Body of pancreas (tissue), 4 donors: ENCODE data around the gene LYL1.

Source experiments
- POLR2A ChIP-seq, 3 donors: fragments of 450-650 bp; IDR thresholded peaks; one replicate each; pipeline ENCODE4 v1.6.1; 2016; ENCODE audit warnings: antibody characterized with exemption in 3 of 3, mild to moderate bottlenecking in 2 of 3
- TF ChIP-seq, protein P1 (sequence below), 7 experiments: fragments of 450-650 bp in 4 of 7; fragments of 200-600 bp in 3 of 7; sonication (generic) in 3 of 7; IDR thresholded peaks; one replicate each; pipeline ENCODE4 v1.5.1; 2016 to 2019; ENCODE audit warnings: antibody characterized with exemption in 7 of 7

DNA sequence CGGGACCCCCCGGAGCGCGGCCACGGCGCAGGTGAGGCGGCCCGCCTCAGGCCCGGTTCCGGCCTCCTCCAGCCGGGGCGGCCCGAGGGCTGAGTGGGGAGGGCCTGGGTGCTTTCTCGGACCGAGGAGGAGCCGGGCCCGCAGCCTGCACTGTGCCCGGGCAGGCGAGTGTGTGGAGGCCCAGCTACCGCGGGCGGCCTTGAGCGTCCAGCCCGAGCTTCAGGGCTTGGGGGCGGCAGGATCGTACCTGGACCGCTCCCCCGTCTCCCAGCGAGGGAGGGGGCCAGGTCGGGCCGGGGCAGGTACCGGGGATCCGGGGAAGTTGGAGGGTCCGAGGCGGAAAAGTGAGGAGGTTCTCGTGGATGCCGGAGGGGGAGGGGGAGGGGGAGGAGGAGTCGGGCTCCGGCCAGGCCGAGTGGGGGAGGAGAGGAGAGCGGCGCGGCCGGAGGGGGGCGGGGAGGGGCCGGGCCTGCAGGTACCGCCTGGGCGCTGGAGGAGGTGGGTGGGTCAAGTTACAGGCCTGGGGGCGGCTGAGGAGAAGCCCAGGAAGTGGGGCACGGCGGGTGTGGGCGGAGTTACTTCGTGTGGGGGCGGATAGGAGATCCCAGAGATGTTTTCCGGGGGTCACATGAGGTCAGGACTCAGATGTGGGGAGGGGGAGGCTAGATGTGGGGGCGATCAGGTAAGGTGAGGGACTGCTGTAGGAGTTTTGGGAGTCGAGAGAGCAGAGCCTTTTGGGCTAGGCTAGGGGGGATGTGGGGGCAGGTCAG is 16.0 kb upstream of the LYL1 start:
- TF ChIP-seq, protein P1, sequence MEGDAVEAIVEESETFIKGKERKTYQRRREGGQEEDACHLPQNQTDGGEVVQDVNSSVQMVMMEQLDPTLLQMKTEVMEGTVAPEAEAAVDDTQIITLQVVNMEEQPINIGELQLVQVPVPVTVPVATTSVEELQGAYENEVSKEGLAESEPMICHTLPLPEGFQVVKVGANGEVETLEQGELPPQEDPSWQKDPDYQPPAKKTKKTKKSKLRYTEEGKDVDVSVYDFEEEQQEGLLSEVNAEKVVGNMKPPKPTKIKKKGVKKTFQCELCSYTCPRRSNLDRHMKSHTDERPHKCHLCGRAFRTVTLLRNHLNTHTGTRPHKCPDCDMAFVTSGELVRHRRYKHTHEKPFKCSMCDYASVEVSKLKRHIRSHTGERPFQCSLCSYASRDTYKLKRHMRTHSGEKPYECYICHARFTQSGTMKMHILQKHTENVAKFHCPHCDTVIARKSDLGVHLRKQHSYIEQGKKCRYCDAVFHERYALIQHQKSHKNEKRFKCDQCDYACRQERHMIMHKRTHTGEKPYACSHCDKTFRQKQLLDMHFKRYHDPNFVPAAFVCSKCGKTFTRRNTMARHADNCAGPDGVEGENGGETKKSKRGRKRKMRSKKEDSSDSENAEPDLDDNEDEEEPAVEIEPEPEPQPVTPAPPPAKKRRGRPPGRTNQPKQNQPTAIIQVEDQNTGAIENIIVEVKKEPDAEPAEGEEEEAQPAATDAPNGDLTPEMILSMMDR (IDR thresholded peaks at IDR 0.05) = no peak
- no peak for TF ChIP-seq POLR2A (IDR thresholded peaks at IDR 0.05)
